GM21529 (cell line): Measurements from ENCODE around the gene RNF220.

ENCODE experiments used
- ATAC-seq: cut with Tn5 transposase; IDR thresholded peaks from one replicate; pipeline ENCODE4 v1.9.1; 2021; ENCODE audit not compliant: unreplicated experiment

The RNF220 gene

DNA sequence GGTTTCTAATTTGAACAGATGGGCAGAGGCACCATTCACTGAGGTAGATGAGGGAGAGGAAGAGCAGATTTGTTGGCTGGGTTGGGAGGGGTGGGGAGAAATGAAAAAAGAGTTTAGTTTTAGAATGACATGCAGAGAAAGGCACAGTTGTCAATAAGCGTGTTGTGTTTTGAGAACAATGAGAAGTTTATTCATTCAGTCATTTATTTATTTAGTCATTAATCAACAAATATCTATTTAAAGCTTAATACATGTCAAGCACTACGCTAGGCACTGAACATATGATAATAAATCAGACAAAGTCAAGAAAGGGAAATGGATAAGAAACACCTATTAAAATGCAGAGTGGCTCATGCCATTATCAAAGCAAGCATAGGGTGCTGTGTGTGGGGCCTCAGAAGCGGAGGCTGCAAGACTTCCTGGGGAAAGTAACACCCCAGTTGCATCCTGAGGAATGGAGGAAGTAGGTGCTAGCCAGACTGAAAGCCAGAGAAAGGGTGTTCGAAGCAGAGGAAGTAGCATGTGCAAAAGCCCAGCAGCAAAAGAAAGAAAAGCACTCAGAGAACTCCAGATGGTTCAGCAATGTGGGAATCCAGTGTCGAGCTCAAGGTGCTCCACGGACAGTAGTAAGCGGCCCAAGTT is 114.1 kb downstream of the RNF220 start:
- ATAC-seq, result no peak

DNA sequence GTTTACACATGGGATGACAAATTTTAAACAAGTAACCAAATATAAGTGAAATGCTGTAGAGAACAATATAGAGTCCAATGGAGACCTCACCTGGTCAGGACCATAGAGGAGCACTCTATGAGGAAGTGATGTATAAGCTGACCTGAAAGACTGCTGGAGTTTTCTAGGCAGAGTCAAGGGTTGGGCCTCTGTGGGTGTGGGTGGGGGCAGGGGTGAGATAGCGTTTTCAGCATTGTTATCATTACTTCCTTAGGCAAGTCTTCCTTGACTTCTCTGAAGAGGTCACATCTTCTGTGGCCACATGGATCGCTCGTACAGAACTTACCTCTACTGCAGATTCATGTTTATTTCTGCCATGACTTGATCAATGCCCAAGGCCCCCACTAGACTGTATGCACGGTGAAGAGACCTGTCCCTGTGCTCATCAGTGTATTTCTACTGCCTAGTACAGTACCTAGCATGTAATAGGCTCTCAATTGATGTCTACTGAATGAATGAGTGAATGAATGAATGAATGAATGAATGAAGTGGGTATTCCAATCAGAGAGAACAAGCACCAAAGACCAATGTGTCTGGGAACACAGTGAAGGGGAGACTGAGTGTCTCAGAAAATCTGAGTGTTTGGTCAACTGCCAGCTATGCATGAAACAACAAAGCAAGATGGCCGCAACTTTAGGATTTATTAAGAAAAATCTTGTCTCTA is 116.5 kb downstream of the RNF220 start:
- no peak for ATAC-seq

DNA sequence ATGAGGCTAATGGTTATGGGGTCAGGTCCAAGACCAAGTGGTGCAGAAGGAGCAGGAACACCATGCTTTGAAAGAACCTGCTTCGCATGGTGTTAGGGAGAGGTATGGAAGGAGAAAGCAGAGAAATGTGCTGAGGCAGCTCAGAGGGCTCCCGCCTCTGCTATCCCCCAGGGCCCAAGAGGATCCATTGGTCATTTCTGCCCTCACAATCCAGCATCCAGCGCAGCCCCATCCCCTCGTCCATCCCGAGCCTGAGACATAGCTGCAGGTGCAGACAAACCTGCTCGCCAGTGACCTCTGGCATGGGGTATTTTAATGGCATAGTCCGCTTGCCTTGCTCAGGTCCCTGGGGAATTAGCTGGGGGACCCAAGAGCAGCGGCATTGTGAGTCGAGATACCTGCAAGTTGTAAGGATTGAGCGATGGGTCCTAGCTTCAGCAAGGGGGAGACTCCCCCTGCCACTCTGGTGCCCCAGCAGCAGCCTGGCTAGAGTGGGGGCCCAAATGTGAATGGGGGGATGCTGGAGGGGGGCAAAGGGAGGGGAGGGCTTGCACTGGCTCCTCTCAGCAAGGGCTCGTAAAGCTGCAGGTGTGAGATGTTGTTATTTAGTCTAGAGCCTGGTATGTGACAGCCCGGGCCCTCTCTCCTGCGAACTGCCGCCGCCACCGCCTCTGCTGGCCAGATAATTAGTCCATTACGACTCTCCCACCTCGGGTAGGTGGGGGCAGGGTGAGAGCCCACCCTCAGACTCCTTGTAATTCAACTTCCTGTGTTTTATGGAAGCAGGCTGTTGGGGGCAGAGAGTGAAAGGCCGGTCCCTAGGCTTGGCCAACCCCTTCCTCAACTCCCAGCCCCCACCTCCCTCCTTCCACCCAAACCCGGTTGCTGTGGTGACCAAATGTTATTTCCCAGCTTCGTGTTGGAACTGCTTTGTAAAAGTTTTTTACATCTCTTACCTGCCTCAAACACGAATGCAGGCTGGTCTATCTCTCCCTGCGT is 118.8 kb downstream of the RNF220 start:
- no peak for ATAC-seq

DNA sequence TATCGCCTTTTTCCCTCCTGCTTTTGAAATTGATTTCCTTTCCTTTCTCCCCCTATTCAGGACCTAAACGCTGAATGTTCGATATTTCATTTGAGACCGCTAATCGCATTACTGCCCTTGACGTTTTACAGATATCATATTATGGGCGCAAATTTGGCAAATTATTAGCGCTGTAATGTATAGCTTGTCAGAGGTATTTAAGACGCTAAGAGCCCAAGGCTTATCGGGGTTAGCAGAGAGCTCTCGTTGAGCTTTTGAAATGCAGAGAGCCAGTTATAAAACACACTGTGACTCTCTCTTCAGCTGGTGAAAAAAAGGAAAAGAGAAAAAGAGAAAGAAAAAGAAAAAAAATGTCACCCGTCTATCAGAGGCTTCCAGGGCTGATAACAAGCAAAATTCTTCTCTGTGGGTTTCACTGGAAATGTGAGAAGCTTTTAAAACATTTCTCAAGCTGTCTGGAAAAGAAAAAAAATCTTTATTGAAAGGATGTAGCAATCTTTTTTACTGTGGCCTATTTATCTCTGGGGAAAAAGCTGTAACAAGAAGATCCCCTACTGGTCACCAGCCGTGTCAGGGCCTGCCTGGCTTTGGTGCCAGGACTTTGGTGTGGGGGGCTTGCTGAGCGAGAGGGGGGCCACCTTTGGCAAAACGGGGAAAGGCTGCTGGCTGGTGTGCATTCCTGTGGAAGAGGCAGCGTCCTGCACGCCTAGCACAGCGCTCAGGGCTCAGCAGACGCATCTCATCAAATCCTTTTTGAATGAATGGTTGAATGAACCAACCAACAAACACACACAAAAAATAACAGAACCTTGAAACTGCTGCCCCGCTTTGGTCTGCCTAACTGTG is 119.8 kb downstream of the RNF220 start:
- ATAC-seq, result no peak

DNA sequence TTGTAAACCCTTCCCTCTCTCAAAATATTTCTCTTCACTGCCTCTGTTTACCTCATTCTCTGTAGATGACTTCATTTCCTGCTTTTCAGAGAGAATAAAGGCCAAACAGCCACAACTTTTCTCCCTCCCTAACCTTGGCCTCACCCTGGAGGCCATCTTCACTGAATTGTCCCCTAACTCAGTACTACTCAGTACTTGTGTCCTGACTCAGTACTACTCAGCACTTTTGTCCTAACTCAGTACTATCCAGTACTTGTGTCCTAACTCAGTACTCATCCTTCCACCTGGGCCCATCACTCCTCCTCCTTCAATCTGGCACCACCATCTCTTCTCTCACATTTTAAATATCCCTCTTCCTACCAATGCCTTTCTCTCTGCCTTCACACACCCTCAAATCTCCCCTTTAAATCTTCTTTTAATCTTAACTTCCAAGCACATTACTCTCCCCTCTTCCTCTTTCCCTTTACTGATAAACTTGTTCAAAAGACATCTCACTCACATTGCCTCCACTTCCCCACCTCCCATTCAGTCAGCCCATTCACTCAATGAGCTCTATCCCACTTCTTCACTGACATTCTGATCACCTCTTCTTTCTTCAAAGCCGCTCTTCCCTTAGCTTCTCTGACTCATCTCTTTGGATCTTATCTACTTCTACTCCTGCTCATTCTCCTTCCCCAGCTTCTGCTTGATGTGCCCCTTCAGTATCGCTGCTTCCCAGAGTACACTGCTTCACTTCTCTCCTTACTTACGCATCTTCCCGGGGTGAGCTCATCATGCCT is 121.4 kb downstream of the RNF220 start:
- no peak for ATAC-seq

DNA sequence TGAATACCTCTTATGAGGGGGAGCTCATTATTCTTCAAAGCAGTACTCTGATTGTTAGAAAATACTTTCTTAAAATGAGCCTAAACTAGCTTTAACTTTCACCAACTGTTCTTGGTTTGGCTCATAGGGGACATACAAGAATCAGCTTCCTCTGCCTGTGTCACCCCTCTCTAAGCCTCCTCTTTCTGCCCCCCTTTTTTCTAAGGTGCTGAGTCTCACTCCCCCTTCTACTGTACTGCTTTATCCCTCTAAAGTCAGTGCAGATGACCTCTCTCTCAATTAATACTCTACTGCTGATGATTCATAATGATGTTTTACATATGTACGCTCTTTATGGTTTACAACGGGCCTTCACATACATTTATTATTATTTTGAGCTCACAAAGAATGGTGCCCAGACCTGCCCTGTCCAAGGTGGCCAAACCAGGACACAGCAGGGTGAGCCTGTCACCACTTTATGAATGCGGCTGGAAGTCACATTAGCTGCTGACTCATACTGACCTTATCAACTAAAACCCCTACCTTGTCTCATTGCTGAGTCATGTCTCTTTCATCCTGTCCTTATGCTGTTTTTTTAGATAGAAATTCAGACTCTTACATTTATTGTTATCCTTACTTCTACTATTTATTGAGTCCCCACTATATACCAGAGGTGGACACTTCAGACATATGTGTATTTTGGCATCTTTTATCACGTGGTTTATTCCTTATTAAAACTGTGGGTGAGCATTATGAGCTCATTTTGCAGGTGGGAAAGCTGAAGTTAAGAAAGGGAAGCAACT is 126.9 kb downstream of the RNF220 start:
- no peak for ATAC-seq

DNA sequence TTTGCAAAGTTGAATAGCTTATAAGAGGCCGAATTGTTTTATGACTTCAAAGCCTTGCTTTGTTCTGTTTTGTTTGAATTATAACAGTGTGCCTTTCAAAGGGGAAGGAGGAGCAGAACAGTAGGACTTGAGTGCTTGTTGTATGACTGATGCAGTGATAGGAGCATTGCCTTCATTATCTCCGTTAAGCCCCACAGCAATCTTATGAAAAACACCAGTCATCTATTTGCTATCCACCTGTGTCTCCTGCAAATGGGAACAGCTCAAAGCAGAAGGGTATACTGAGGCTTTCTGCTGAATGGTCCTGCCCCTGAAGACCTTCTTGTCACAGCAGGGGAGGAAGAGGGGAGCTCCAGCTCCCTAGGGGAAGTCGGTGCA is 127.5 kb downstream of the RNF220 start:
- ATAC-seq, result no peak

DNA sequence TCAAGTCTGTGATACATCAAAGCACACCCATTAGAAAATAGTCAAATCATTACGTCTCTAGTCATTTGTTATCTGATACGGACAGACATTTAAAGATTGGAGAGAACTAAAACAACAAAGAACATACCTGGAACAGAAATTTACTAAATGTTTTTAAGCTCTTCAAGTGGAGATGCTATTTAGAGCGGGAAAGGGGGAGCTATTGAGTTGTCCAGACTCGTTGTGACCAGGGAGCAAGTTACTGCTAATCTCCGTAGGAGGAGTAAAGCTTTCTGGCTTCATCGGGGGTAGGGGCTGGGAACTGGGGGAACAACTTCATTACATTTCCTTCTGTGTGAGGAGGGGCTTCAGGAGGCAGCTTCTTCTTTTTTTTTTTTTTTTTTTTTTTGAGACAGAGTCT is 129.7 kb downstream of the RNF220 start:
- no peak for ATAC-seq

DNA sequence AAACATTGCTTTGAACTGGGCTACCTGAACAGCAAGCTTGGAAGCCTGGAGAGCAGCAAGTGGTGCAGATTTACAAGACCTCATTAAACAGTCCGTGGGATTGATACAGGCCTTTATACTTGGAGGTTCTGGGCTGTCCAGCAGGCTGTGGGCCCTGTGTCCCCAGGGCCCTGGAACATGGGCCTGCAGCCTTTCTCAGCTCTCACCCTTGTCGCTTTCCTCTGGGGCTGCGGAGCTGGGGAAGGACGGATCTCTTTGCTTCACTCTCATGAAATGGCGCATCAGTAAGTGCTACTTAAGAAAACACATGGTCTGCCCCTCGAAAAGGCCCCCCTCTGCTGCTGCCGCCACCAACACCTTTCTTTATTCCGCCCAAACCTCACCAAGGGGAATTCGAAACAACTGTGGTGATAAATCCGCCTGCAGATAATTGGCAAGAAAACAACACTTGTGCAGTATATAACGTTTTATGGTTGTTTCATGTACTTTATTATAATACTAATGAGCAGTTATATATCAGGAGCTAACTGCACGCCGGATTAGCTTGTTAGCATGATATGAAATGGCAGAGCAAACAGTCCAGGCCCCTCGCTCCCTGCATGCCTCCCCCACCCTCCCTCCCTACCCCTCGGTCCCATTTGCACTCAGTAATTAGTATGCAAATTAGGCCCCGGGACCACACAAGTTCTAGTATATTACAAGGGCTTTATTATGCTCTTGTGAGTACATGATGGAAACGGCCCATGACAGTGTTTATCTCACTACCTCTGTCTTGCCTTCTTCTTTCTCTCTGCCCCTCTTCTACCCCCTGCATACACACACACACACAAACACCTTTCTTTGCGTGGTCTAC is 131.5 kb downstream of the RNF220 start:
- ATAC-seq, result no peak

DNA sequence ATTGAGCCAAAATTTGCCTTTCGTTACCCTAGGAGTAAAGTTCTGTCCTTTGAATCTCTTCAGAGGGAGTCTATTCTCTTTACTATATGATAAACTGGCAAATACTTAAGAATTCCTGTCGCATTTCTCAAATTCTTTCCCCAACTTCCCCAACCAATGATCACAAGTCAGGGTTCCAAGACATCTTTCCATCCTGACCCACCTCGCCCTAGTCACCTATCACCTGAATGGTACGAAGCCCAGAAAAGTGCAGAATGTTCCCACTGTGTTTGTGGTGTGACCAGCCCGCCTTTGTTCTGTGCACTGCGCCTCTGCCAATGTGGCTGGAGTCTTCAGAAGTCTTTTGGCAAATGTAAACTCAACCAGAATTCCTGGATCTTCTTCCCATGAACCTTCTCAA is 132.5 kb downstream of the RNF220 start:
- no peak for ATAC-seq

DNA sequence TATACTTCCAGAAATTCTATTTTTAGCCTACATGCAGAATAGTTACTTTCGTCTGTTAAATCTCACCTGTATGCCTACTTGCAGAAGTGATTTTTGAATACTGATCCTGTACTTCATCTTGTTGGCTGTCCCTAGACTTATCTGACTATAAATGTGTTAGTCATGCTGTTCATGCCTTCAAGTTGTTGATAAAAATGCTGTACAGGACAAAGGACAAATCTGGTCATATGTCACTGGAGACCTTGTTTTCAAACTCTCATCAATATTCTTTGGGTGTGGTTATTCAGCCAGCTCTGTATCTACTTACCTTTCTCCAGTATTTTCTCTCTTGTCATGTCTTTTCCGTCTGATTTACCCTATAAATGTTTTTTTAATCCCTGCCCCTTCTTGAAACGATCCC is 132.9 kb downstream of the RNF220 start:
- no peak for ATAC-seq

DNA sequence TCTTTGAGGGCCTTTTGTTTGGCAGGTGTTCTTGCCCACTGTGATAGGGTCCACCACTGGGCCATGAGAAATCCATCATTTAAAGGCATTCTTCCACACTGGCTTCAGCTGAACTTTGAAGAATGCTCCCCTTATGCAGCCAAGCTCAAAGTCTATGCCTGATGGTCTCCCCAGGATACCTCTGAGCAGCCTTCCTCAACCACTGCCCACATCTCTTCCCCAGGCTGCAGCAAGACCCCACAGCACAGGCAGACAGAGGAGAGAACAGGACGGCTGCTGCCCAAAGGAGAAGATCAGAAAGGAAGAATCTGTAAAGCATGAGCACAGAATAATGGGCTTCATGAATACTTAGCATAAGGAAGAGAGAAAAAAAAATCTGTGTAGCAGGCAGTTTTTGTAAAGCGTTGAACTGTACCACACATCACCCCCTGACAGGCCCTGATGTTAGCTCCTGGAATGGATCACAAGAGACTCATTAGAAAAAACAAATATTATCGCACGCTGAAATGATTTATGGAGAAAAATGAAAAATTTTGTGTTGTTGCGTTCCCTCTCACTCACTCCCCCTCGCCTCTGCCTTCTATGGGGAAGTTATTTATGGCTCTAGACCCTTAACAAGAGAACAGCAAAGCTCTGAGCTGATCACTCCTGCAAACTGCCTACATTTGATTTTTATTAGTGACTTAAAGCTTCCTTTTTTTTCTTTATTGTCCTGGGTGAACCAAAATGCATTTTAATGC is 135.1 kb downstream of the RNF220 start:
- ATAC-seq, result no peak

DNA sequence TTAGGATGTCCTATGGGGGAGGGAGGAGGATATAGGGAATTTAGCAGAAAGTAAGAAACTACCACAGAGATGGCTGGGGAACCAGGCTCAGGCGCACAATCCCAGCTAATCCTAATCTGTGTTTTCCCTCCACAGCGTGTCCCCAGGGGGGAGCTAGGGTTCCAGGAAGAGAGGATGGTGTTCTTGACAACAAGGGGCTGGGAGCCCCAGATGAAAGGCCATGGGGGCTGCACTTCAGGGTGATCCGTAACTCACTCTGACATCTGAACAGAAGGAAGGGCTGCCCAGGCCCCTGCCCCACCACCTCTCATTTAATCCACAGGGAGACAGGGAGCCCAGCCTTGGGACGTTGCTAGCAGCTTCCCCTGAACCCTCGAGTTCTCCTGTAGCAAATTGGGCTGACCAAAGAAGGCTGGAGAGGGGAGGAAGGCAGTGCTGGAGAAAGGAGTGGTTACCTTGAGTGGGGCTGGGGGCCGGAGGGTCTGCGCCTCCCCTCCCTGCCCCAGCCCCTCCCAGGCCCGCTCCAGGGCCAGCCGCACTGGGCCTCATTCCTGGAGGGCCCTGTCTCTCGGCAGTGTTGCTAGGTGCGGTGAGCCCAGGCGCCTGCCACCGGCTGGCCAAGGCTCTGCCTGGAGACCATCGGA is 137.5 kb downstream of the RNF220 start:
- no peak for ATAC-seq

DNA sequence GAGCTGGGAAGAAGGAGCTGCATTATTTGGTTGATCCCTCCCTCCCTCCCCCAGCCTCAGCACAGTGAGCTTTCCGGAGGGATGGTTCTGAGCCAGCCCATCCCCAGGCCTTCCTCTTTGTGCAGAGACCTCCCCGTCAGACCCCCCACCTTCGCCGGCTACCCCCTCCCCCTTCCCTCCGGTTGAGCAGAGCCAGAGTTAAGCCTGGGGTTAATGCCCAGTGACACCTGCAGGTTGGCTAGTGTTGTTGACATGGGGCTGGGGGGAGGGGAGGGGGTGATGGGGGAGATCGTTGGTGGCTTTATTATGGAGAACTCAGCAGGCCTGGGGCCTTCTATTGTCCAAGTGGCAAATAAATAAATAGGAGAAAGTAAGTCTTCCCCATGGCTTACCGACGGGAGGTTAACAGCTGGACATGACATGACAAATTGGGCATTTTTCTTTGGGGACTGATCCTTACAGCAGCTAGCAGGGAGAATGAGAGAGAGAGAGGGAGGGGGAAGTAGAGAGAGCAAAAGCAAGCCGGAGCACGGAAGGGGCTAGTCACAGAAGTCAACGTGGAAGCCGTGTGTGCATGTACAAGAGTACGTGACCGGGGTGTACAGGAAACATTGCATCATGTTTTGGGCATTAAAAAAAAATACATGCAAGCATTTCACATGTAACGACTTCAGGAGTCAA is 138.1 kb downstream of the RNF220 start:
- ATAC-seq, result no peak

DNA sequence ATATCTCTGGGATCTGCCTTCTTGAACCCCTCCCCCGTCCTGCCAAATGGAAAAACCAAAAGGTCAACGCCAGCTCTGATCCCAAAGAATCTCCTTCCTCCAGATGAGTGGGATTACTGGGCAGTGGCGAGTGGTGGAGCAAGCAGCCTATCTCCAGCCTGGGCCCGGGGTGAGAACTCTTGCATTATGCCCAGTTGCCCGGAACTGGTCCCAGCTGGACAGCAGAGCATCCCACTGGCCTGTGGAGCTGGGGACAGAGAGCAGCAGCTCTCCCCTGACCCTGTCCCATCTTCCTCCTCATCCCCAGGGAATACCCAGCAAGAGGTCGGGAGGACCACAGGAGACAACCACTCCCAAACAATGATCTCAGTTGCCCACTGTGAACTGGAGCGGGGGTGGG is 138.7 kb downstream of the RNF220 start:
- no peak for ATAC-seq

DNA sequence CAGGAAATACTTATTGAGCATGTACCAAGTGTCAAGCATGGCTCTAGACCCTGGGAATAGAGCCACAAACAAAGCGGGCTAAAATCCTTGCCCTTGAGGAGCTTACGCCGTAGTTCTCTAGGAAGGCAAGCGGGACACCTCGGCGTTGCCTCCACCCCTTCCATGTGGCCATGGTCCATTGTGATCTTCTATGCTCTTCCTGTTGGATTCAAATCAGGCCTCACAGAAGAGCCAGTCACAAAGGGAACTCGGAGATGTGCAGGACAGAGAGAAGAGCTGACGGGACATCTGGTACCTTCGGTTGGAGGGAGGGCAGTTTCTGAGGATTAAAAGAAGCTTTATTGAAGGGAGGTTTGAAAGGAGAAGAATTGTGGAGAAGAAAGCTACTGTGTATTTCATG is 139.9 kb downstream of the RNF220 start:
- no peak for ATAC-seq

DNA sequence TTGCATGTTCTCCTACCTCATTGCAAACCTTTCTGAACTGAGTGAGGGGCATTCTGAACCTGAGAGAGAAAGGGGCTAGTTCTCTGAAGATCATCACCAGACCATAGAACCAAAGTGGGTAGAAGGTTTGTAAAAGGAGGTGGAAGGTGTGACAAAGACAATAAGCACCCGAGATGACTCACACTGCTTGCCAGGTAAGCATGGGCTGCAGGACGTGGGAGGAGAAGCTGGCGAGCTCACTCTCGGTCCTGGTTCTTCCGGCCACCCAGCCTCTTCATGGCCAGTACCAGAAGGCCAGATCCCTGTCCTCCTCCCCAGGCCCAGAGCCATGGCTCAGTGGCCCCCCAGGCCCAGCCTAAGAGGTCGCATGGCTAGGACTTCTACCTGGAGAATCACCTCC is 140.9 kb downstream of the RNF220 start:
- no peak for ATAC-seq
